Activated CD8-positive, alpha-beta T cell treated with anti-CD3 and anti-CD28 coated beads for 36 hours (primary cell): ENCODE results near the gene RRP15. TPM values are rescaled to one million over a fixed set of nuclear protein-coding genes. Genes with fewer than 3 reads are reported as not detected.

ENCODE experiments used
- ATAC-seq: fragments of 200-7000 bp; cut with Tn5 transposase; one replicate; pipeline ENCODE4 v1.10.0; 2021; ENCODE audit warnings: mild to moderate bottlenecking, moderate library complexity
- CTCF ChIA-PET: fragments of 350-600 bp; sonication (Branson Sonifier 250); formaldehyde crosslinking; loops from one replicate; lab custom pipeline; 2021; ENCODE audit warnings: antibody characterized with exemption; lab: Charles Lee
- POLR2A ChIA-PET: fragments of 350-600 bp; sonication (Branson Sonifier 250); formaldehyde crosslinking; loops from one replicate; lab custom pipeline; 2021; ENCODE audit warnings: antibody characterized with exemption; lab: Charles Lee
- DNase-seq: peaks from one replicate; pipeline ENCODE4 v3.0.0-alpha.2; 2020
- H3K27ac Mint-ChIP-seq: one replicate; pipeline ENCODE4 v1.8.0; 2021; ENCODE audit warnings: mild to moderate bottlenecking, mixed read lengths
- H3K27me3 Mint-ChIP-seq: one replicate; pipeline ENCODE4 v1.8.0; 2021; ENCODE audit warnings: mixed read lengths
- H3K36me3 Mint-ChIP-seq: one replicate; pipeline ENCODE4 v1.8.0; 2021; ENCODE audit warnings: low read depth, mixed read lengths
- H3K4me1 Mint-ChIP-seq: one replicate; pipeline ENCODE4 v1.8.0; 2021; ENCODE audit warnings: low read depth, mixed read lengths
- H3K4me3 Mint-ChIP-seq: one replicate; pipeline ENCODE4 v1.8.0; 2021; ENCODE audit warnings: mild to moderate bottlenecking, moderate library complexity, mixed read lengths
- H3K9me3 Mint-ChIP-seq: one replicate; pipeline ENCODE4 v1.8.0; 2021; ENCODE audit warnings: mixed read lengths
- intact Hi-C: fragments of 100-400 bp; cut with micrococcal nuclease; formaldehyde crosslinking; loops from one replicate; pipeline ENCODE4 v1.10.0; 2022
- total RNA-seq, 2 experiments: library from RNA; stranded (reverse); gene quantifications; one replicate each; pipeline ENCODE4 v1.2.3, GENCODE V29; 2021
- TF ChIP-seq, protein P1 (sequence below): fragments of 200-600 bp; IDR thresholded peaks from one replicate; pipeline ENCODE4 v1.8.0; 2022; ENCODE audit warnings: antibody characterized with exemption, mild to moderate bottlenecking

Gene RRP15
- total RNA-seq, 2 experiments from 2014 or later, result 20.9 to 24.3 TPM

DNA sequence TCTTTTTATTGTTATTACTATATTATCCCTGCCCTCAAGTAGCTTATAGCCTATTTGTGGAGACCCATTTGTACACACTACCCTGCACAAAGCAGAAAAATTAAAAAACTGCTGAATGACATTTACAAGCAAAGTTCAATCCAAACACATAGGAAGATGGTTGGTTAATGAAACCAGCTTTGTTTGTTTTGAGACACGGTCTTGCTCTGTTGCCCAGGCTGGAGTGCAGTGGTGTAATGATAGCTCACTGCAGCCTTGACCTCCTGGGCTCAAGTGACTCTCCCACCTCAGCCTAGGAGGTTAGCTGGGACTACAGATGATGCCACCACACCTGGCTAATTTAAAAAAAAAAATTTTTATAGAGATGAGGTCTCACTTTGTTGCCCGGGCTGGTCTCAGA lies 91.6 kb downstream of the RRP15 start:
- Mint-ChIP-seq H3K27ac (no peak overlapping the region), H3K9me3 (no peaks in the 10 kb centered on the region), H3K4me3 (no peak overlapping the region), H3K36me3 (no peaks in the 10 kb centered on the region), H3K27me3 (peaks cover 49% of the 10 kb centered on the region), H3K4me1 (peaks cover 14% of the 10 kb centered on the region)
- CTCF ChIA-PET, result interaction anchor here (1.3 to 1.5 kb wide), 2 partner anchors 12 to 46 kb away, joined by 4 read pairs; no protein-coding TSS in a partner anchor
- POLR2A ChIA-PET, result interaction anchor here (0.7 kb wide), 1 partner anchor 13 kb away, joined by 3 read pairs; no protein-coding TSS in a partner anchor
- ATAC-seq (peak; percentile 4), DNase-seq (no peak)
- TF ChIP-seq, protein P1, sequence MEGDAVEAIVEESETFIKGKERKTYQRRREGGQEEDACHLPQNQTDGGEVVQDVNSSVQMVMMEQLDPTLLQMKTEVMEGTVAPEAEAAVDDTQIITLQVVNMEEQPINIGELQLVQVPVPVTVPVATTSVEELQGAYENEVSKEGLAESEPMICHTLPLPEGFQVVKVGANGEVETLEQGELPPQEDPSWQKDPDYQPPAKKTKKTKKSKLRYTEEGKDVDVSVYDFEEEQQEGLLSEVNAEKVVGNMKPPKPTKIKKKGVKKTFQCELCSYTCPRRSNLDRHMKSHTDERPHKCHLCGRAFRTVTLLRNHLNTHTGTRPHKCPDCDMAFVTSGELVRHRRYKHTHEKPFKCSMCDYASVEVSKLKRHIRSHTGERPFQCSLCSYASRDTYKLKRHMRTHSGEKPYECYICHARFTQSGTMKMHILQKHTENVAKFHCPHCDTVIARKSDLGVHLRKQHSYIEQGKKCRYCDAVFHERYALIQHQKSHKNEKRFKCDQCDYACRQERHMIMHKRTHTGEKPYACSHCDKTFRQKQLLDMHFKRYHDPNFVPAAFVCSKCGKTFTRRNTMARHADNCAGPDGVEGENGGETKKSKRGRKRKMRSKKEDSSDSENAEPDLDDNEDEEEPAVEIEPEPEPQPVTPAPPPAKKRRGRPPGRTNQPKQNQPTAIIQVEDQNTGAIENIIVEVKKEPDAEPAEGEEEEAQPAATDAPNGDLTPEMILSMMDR, result no peak
- intact Hi-C loops, result loop anchor here (1.0 kb wide), 1 partner anchor 25 kb away; no protein-coding TSS in a partner anchor

DNA sequence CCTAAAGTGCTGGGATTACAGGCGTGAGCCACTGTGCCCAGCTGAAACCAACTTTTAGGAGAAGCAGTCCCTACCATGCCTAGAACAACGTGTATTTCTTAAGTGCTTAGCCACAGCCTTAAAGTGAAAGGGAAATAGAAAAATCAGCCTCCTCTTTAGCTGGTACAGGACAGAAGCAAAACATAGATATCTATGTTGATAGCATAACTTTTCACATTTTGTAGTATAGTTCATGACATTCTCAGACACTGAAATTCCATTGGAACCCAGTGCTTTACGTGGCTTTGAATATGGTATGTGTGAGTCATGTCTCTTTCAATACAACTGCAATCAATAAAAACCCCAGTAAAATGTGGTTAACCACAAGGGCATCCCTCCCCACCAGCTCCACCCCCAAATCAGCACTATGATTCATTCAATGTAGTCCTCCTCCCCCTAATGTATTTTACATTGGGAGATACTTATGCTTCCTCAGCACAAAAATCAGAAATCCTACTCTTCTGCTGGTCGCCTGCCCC lies 92.1 kb downstream of the RRP15 start:
- TF ChIP-seq, protein P1, result no peak
- ATAC-seq (peak; percentile 92), DNase-seq (peak; percentile 85)
- Mint-ChIP-seq H3K27me3 (peaks cover 47% of the 10 kb centered on the region), H3K27ac (peak overlapping the region; percentile 57), H3K36me3 (no peaks in the 10 kb centered on the region), H3K4me1 (peaks cover 14% of the 10 kb centered on the region), H3K4me3 (no peak overlapping the region), H3K9me3 (no peaks in the 10 kb centered on the region)
- intact Hi-C loops, result loop anchor here (1.0 kb wide), 1 partner anchor 26 kb away; no protein-coding TSS in a partner anchor
- CTCF ChIA-PET, result interaction anchor here (1.3 to 1.5 kb wide), 2 partner anchors 12 to 47 kb away, joined by 4 read pairs; no protein-coding TSS in a partner anchor
- POLR2A ChIA-PET, result interaction anchor here (0.6 to 0.7 kb wide), 2 partner anchors 13 to 122 kb away, joined by 3 read pairs; no protein-coding TSS in a partner anchor

DNA sequence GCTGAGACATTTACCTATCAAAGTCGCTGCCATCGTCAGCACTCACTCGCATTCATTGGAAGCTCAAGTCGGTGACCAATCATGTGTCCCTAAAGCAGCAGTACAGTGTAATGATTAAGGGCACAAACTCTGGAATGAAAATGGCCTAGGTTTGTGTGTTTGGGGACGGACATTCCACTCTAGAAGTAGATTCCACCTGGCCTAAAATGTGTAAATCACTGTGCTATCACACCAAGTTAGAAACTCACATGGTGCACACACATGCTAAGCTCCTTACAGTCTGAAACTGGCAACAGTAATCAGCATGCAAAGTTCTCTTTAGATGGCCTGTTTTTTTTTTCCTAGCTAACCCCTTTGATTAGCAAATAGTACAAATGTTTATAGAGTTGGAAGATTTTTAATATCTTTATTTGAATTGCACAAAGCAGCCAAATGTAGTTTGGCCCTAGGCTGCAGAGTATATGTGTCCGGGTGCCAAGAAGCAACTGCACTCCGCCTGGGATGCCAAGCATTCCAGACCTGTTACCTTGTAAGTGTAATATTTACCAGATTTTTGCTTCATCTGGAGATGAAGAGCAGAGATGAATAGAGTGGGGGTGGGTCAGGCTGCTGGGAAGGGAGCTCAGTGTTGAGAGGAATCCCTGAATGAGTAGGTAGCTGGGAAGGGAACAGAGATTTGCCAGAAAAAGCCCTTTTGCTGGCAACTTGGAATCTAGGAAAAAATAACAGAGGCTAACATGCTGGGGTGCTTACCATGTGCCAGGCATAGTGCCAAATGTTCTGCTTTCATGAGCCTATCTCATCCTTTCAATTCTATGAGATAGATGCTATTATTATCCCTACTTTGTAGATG lies 95.3 kb downstream of the RRP15 start:
- intact Hi-C loops, result no loop called here
- no peak for DNase-seq
- no peaks in the 10 kb centered on the region for H3K9me3 Mint-ChIP-seq
- POLR2A ChIA-PET, result no interaction called here
- no peak overlapping the region for H3K4me3 Mint-ChIP-seq
- ATAC-seq, result no peak
- H3K36me3 Mint-ChIP-seq, result no peaks in the 10 kb centered on the region
- CTCF ChIA-PET, result interaction anchor here (1.7 kb wide), 1 partner anchor 16 kb away, joined by 6 read pairs; no protein-coding TSS in a partner anchor
- H3K4me1 Mint-ChIP-seq, result peaks cover 21% of the 10 kb centered on the region
- TF ChIP-seq, protein P1, result no peak
- H3K27me3 Mint-ChIP-seq, result peaks cover 50% of the 10 kb centered on the region
- no peak overlapping the region for H3K27ac Mint-ChIP-seq

DNA sequence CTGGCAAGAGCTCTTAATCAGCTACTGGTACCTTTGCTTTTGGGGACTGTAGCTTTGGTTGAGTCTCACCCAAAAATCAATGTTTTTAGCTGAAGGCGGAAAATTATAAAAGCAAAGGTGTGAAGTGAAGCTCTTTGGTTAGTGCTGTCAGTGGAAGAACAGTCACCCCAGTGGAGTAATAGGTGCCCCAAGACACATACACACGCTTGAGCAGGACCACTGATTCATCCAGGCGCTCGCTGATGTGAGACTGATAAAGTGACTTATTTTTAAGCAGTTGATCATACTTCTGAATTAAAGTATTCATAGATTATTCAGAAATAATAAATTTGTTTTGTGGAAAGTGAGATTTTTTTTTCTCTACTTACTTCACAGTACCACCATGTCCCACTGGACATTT lies 97.2 kb downstream of the RRP15 start:
- Mint-ChIP-seq H3K27ac (no peak overlapping the region), H3K4me3 (no peak overlapping the region), H3K9me3 (no peaks in the 10 kb centered on the region), H3K27me3 (peaks cover 56% of the 10 kb centered on the region), H3K36me3 (no peaks in the 10 kb centered on the region), H3K4me1 (peaks cover 13% of the 10 kb centered on the region)
- POLR2A ChIA-PET, result no interaction called here
- TF ChIP-seq, protein P1, result no peak
- ATAC-seq (no peak), DNase-seq (no peak)
- CTCF ChIA-PET, result interaction anchor here (1.6 kb wide), 1 partner anchor 53 kb away, joined by 7 read pairs; no protein-coding TSS in a partner anchor
- intact Hi-C loops, result no loop called here

DNA sequence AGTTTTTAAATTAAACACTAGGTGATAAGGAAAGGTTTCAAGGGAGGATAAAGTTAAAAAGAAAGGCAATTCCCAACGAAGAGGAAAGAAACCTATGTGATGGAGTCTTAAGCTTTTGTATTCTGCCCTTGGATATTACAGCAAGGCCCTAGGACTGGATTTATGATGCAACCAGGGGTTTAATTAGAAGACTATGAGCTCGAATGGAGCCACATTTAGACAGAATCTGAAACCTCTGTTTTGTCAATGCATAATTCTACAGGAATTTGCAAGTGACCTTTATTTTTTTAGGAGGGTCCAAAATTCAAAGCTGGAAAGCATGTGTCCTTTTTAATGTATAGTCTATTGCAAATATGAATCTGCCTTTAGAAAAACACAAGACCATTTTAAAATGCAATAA lies 98.0 kb downstream of the RRP15 start:
- DNase-seq (no peak), ATAC-seq (no peak)
- H3K4me3 Mint-ChIP-seq, result no peak overlapping the region
- ChIA-PET POLR2A (no interaction called here), CTCF (no interaction called here)
- intact Hi-C loops, result no loop called here
- H3K27me3 Mint-ChIP-seq, result peaks cover 56% of the 10 kb centered on the region
- no peaks in the 10 kb centered on the region for H3K36me3 Mint-ChIP-seq
- H3K9me3 Mint-ChIP-seq, result no peaks in the 10 kb centered on the region
- TF ChIP-seq, protein P1, result no peak
- H3K4me1 Mint-ChIP-seq, result peaks cover 7% of the 10 kb centered on the region
- no peak overlapping the region for H3K27ac Mint-ChIP-seq
